K562 (cell line): ENCODE measurements around the gene MEF2D. TPM values are rescaled to one million over a fixed set of nuclear protein-coding genes. Genes with fewer than 3 reads are reported as not detected.
A peak's percentile ranks its signal among the peaks of the same experiment; 100 is the strongest.

Source experiments
- BRF1 ChIP-seq: IDR thresholded peaks from 3 replicates; pipeline ENCODE4 v1.6.1; 2011; ENCODE audit warnings: borderline replicate concordance, mild to moderate bottlenecking; ENCODE audit not compliant: insufficient read length; ENCODE audit errors: extremely low read depth
- CHD7 ChIP-seq: fragments of 200-600 bp; sonication (generic); IDR thresholded peaks from one replicate; pipeline ENCODE4 v1.6.1; 2012; ENCODE audit warnings: mild to moderate bottlenecking, low read depth, low read length, inconsistent platforms
- FIP1L1 ChIP-seq: fragments of 200-400 bp; formaldehyde crosslinking; IDR thresholded peaks from 2 replicates; pipeline ENCODE4 v1.6.1; 2018; ENCODE audit warnings: mild to moderate bottlenecking, low read depth, low read length; ENCODE audit not compliant: poor library complexity, severe bottlenecking
- HMGN3 ChIP-seq: IDR thresholded peaks from 2 replicates; pipeline ENCODE4 v1.6.1; 2011; ENCODE audit warnings: borderline replicate concordance, low read depth, mild to moderate bottlenecking, mixed read lengths, low read length; ENCODE audit not compliant: insufficient read length; ENCODE audit errors: extremely low read depth
- HOXB6 ChIP-seq: fragments of 250-450 bp; sonication (Bioruptor Pico); IDR thresholded peaks from 2 replicates; pipeline ENCODE4 v1.5.1; 2022; ENCODE audit warnings: mild to moderate bottlenecking, borderline replicate concordance
- JUNB ChIP-seq: fragments of 450-650 bp; formaldehyde crosslinking; conservative IDR thresholded peaks from 2 replicates; pipeline ENCODE4 v1.4.0; 2020; ENCODE audit warnings: mild to moderate bottlenecking
- KDM2B ChIP-seq: fragments of 250-450 bp; sonication (Bioruptor Pico); IDR thresholded peaks from 2 replicates; pipeline ENCODE4 v1.8.0; 2021; ENCODE audit warnings: mild to moderate bottlenecking, moderate library complexity
- MCM7 ChIP-seq, 2 experiments: fragments of 450-650 bp; IDR thresholded peaks; 2 replicates each; pipeline ENCODE4 v1.6.1; 2016 to 2018
- NUFIP1 ChIP-seq: fragments of 450-650 bp; IDR thresholded peaks from 2 replicates; pipeline ENCODE4 v1.6.1; 2018; ENCODE audit not compliant: partially characterized antibody
- POLR2H ChIP-seq: IDR thresholded peaks from 2 replicates; pipeline ENCODE4 v1.6.1; 2016; ENCODE audit warnings: missing genetic modification characterization, low read depth, mild to moderate bottlenecking, control low read depth, missing compliant biosample characterization, moderate library complexity
- RAD51 ChIP-seq: fragments of 450-650 bp; IDR thresholded peaks from 2 replicates; pipeline ENCODE4 v1.7.1; 2016; ENCODE audit warnings: low read depth, mild to moderate bottlenecking, borderline replicate concordance
- RBM17 ChIP-seq: fragments of 200-400 bp; formaldehyde crosslinking; IDR thresholded peaks from 2 replicates; pipeline ENCODE4 v1.6.1; 2017; ENCODE audit warnings: low read depth, mild to moderate bottlenecking, low read length, borderline replicate concordance
- SP2 ChIP-seq: IDR thresholded peaks from 2 replicates; pipeline ENCODE4 v1.6.1; 2011; ENCODE audit warnings: mild to moderate bottlenecking, low read depth, low read length, moderate library complexity; ENCODE audit not compliant: poor library complexity, severe bottlenecking; ENCODE audit errors: extremely low read depth
- SRF ChIP-seq, 2 experiments: fragments of 250-450, 450-650 bp in 1 of 2; sonication (Bioruptor Pico) in 1 of 2; sonication (generic) in 1 of 2; formaldehyde crosslinking; IDR thresholded peaks; 2 replicates each; pipeline versions ENCODE4 v1.5.0 to v1.5.1; 2020 to 2022; ENCODE audit warnings: mild to moderate bottlenecking in 1 of 2, missing genetic modification reagents in 1 of 2
- SRSF7 ChIP-seq: fragments of 200-400 bp; formaldehyde crosslinking; optimal IDR thresholded peaks from 2 replicates; pipeline ENCODE3; 2017; ENCODE audit warnings: mild to moderate bottlenecking, low read depth, low read length
- ZNF121 ChIP-seq: sonication (generic); formaldehyde crosslinking; conservative IDR thresholded peaks from 2 replicates; pipeline ENCODE4 v1.8.0; 2022; ENCODE audit warnings: missing genetic modification reagents
- ZNF140 ChIP-seq: fragments of 250-450 bp; sonication (Bioruptor Pico); IDR thresholded peaks from 2 replicates; pipeline ENCODE4 v1.8.0; 2021; ENCODE audit warnings: moderate library complexity, mild to moderate bottlenecking, inconsistent platforms
- polyA plus RNA-seq, 8 experiments: library from polyadenylated mRNA; depleted of rRNA in 4 of 8; stranded (reverse) in 5 of 8; unstranded in 3 of 8; fragments of >200 nt; fragmentation: Nextera tagmentation in 2 of 8; fragmentation: Illumina TruSeq in 1 of 8; extraction: Ambion mirVana in 2 of 8; extraction: Trizol in 1 of 8; gene quantifications; 2 replicates each; pipeline versions ENCODE4 v1.2.1 to v1.2.3, GENCODE V29; 2011 to 2014; ENCODE audit warnings: inconsistent platforms in 1 of 8, missing spikeins in 1 of 8
- total RNA-seq, 7 experiments: library from RNA; depleted of rRNA in 6 of 7; stranded (reverse); fragments of >200 nt in 6 of 7; fragmentation: Illumina TruSeq in 2 of 7; extraction: Trizol in 2 of 7; gene quantifications; 2 replicates each; pipeline versions ENCODE4 v1.2.1 to v1.2.3, GENCODE V29; 2011 to 2021; ENCODE audit warnings: low replicate concordance in 1 of 7

Gene MEF2D
- total and polyA plus RNA-seq, 9 of the 15 experiments (the other 6 are each of a cell fraction or from before 2014, with no cell fraction given), result 0.10 to 19.5 (median 2.6) TPM

- no peak for TF ChIP-seq CHD7
- TF ChIP-seq SRF (CRISPR knock-in tag; IDR thresholded peaks at IDR 0.05), result 0 out of 4 replicates have a peak, but pooled peaks of 1 of the 2 experiments have one; percentile 22
- TF ChIP-seq HOXB6 (CRISPR knock-in tag), result no peak
- no peak for TF ChIP-seq ZNF140 (CRISPR knock-in tag)
- TF ChIP-seq BRF1, result no peak
- TF ChIP-seq RBM17, result no peak
- no peak for TF ChIP-seq JUNB (CRISPR knock-in tag)
- no peak for TF ChIP-seq NUFIP1
- no peak for TF ChIP-seq SRSF7
- no peak for TF ChIP-seq KDM2B (CRISPR knock-in tag)
- no peak for TF ChIP-seq ZNF121 (CRISPR knock-in tag)
- no peak for TF ChIP-seq MCM7 (IDR thresholded peaks at IDR 0.05)
- peak; percentile 28 for TF ChIP-seq HMGN3
- no peak for TF ChIP-seq POLR2H
- no peak for TF ChIP-seq SP2
- no peak for TF ChIP-seq FIP1L1
- TF ChIP-seq RAD51, result no peak
Measured at GRCh38 chr1:156421062-156421938, 79.3 kb downstream of the MEF2D start (continued).
